SKM-1 treated with dmso at 0.1 percent for 144 hours (cell line): ENCODE data around the gene CYP19A1.
"Not testable (repeated sequence)": the region's sequence is repeated elsewhere in the genome, so short reads cannot be mapped to it uniquely, and the experiment has no call there.

ENCODE experiments used
- DNase-seq: peaks from one replicate; lab custom pipeline; 2025; ENCODE audit not compliant: unreplicated experiment; lab: John Stamatoyannopoulos, UW

The CYP19A1 gene

GRCh38 chr15:51265037-51265555 lies 73.3 kb downstream of the CYP19A1 start:
- DNase-seq = no peak

- DNase-seq = no peak
These were observed 74.7 kb downstream of the CYP19A1 start for GRCh38 chr15:51263726-51264125.

GRCh38 chr15:51263116-51263515 lies 75.3 kb downstream of the CYP19A1 start:
- no peak for DNase-seq

GRCh38 chr15:51262463-51262862 lies 75.9 kb downstream of the CYP19A1 start:
- no peak for DNase-seq

GRCh38 chr15:51261113-51261512 lies 77.3 kb downstream of the CYP19A1 start:
- not testable (repeated sequence) for DNase-seq

- no peak for DNase-seq
These were observed 78.2 kb downstream of the CYP19A1 start for GRCh38 chr15:51260202-51260601.

GRCh38 chr15:51255533-51255932 lies 82.9 kb downstream of the CYP19A1 start:
- no peak for DNase-seq

GRCh38 chr15:51253366-51253765 lies 85.0 kb downstream of the CYP19A1 start:
- no peak for DNase-seq

GRCh38 chr15:51252671-51253070 lies 85.7 kb downstream of the CYP19A1 start:
- no peak for DNase-seq

GRCh38 chr15:51251556-51251955 lies 86.8 kb downstream of the CYP19A1 start:
- DNase-seq = no peak

GRCh38 chr15:51250217-51251011 lies 88.0 kb downstream of the CYP19A1 start:
- DNase-seq = no peak

GRCh38 chr15:51245628-51246027 lies 92.8 kb downstream of the CYP19A1 start:
- no peak for DNase-seq

- DNase-seq = no peak
These were observed 94.0 kb downstream of the CYP19A1 start for GRCh38 chr15:51244423-51244869.

- DNase-seq = no peak
These were observed 94.6 kb downstream of the CYP19A1 start for GRCh38 chr15:51243774-51244173.

GRCh38 chr15:51240066-51240465 lies 98.3 kb downstream of the CYP19A1 start:
- DNase-seq = no peak

- DNase-seq = no peak
These were observed 100.6 kb downstream of the CYP19A1 start for GRCh38 chr15:51237816-51238215.

- no peak for DNase-seq
These were observed 104.0 kb downstream of the CYP19A1 start for GRCh38 chr15:51234176-51234927.

GRCh38 chr15:51232581-51232980 lies 105.8 kb downstream of the CYP19A1 start:
- no peak for DNase-seq

- no peak for DNase-seq
These were observed 108.5 kb downstream of the CYP19A1 start for GRCh38 chr15:51229907-51230330.

- peak; percentile 77 for DNase-seq
These were observed 110.3 kb downstream of the CYP19A1 start for GRCh38 chr15:51227940-51228732.

- DNase-seq = no peak
These were observed 111.7 kb downstream of the CYP19A1 start for GRCh38 chr15:51226576-51227210.
